GM19035 (cell line): ENCODE data around the gene SLCO1B1.
A peak's percentile ranks its signal among the peaks of the same experiment; 100 is the strongest.

ENCODE experiments used
- ATAC-seq: cut with Tn5 transposase; IDR thresholded peaks from one replicate; pipeline ENCODE4 v1.9.1; 2021; ENCODE audit not compliant: unreplicated experiment

Gene SLCO1B1

DNA sequence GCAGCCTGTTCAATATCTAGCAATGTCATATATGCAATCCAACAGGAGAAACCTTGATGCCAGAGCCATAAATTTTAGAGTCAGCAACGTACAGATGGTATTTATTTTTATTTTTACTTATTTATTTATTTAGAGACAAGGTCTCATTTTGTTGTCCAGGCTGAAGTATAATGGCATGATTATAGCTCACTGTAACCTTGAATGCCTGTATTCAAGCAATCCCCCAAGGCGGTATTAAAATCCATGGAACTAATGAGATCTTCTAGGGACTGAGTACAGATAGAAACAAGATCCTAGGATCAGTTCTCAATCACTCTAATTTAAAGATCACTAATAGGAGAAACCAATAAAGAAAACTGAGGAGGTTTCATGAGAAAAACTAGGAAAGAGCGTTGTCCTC is 89.3 kb downstream of the SLCO1B1 start:
- ATAC-seq: no peak

GRCh38 chr12:21221072-21221471 is 90.1 kb downstream of the SLCO1B1 start:
- ATAC-seq: no peak

GRCh38 chr12:21221778-21222177 is 90.8 kb downstream of the SLCO1B1 start:
- ATAC-seq: no peak

DNA sequence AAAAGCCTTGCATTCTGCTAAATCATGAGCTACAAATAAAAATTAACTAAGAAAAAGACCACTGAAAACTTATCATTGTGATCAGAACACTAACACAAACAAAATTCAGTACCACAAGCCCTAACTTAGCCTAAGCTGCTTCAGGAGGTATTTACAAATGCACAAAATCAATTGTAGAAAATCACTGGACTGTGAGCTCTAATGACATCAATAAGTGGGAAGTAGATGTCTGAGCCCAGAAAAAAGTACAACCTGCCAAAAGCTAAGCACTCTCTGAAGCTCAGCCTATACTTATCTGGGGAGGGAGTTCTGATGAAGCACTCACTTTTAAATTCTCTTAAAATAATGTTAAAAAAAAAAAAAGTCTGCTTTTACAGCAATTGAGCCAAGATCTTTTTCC is 92.9 kb downstream of the SLCO1B1 start:
- ATAC-seq: no peak

GRCh38 chr12:21234395-21234794 is 103.4 kb downstream of the SLCO1B1 start:
- ATAC-seq: no peak

GRCh38 chr12:21239866-21240265 is 108.9 kb downstream of the SLCO1B1 start:
- no peak for ATAC-seq

GRCh38 chr12:21248679-21249078 is 117.7 kb downstream of the SLCO1B1 start:
- ATAC-seq: peak; percentile 53

DNA sequence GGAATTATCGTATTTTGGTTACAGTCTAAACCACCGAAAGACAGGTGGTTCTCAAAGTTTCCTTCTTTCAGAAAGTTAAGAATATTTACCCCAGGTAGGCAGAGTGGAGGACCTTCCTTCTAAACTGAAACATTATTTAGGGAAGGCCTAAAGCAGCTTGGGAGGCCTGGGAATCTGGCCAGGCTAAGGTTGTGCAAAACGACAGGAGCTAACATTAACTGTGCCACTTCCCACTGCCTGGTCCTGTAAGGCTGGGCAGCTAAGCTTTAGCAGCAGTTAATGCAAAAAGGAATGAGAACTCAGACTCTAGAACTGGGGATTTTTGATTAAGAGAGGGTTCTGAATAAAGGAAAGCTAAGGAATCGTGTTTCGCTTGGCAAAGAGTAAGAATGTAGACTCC is 121.1 kb downstream of the SLCO1B1 start:
- no peak for ATAC-seq

- ATAC-seq: no peak
These were observed 126.2 kb downstream of the SLCO1B1 start for GRCh38 chr12:21257172-21257571.

- no peak for ATAC-seq
These were observed 133.2 kb downstream of the SLCO1B1 start for GRCh38 chr12:21264232-21264631.

DNA sequence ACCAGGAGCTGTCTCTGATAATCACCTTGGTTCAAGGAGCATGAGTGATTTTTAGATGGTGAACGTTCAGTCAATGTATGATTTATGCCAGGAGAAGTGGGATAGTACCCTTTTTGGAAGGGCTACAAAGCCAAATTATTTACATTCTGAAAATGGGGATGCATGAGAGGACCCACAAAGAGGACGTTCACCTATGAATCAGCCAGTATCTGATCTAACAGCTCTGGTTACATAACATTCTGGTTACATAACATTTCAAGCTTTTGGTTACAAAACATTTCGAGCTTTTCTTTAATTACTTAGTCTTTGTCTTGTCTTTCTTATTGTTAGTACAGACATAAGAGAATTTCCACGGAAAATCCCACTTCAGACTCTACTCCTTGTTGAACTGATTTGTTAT is 134.9 kb downstream of the SLCO1B1 start:
- ATAC-seq: no peak

DNA sequence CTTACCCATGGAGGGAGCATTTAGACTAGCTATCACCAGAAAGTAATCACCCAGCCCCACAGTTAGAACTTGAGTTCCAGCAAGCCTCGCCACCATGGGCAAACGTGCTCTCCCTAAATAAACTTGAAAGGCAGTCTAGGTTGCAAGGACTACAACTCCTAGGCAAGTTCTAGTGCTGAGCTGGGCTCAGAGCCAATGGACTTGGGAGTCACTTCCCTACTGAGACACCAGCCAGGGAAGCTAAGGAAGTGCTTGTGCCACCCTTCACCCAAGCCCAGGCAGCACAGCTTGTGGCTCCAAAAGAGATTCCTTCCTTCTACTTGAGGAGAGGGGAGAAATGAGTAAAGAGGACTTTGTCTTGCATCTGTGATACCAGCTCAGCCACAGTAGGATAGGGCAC is 145.8 kb downstream of the SLCO1B1 start:
- ATAC-seq: no peak
